ENCODE results near the gene POC1A.
A peak's percentile ranks its signal among the peaks of the same experiment; 100 is the strongest.

The POC1A gene

GRCh38 chr3:52097851-52098507, 56.2 kb downstream of the POC1A start:
- DNase-seq: no peak

DNA sequence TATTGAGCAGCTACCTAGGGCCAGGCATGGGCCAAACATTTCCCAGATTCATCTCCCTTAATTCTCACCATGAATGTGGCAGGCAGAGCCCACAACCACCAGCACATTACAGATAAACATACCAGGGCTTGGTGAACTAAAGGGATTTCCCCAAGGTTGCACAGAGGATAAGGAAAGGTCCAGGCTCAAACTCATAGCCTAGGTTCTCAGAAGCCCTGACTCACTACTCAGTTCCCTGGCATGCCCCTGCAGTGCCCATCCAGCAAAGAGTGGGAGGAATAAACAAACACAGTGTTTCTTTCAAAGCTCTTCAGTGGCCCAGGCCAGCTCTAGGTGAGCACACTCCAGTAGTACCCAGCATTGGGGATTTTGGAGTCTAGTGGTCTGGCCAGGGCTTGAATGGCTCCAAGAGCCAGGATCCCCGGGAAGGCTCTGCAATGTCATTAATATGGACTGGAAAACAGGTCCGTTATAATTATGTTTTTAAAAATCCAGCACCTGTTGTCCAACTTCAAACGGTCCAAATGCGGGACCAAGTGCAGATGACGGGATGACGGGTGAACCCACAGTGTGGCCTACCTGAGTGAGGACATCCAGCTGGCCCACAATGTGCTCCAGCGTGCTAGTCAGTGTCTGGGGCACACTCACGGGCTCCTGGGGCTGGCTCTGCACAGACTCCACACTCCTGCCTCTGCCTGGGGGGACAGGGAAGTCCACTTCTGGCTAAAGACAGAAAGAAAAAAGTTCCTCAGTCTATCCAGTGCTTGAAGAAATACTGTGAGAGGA, 58.0 kb downstream of the POC1A start:
- no peak for DNase-seq

DNA sequence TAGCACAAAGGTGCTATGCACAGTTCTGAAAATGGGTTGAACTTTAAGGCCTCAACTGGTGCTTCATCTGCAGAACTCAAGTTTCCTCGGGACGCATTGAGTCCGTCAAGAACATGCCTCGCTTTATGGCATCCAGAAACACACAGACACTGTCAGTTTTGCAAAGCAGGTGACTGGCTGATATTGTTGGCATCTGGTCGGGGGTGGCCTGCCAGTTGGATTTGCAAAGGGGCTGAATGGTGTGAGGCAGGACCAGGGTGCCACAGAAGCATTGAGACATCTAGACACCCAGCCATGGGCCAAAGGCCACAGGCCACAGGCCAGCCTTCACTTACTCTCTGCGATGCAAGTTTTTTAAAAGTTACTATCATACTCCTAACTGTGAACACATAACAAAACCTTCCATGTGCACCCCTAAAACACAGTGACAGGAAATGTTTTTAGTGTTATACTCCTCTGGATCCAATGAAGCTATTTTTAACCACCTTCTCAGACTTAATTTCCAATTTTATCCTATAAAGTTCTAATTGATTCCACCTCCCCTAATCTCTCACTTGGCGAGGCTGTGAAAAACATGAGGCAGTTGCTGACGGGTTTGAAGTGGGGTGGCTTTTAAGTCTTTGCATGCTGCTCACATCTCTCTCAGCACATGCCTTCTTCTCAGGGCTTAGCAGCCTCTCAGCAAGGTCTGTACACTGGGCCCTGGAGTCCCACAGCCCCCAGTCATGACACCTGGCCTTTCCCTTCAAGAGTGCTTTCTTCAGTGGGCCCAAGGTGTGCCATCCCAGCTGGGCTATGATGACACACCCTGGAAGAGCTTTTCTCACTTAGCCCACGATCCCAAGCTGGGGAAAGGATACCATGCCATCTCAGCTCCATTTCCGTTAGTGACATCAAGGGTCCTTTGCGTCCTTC, 59.4 kb downstream of the POC1A start:
- no peak for DNase-seq

GRCh38 chr3:52093756-52094545, 60.3 kb downstream of the POC1A start:
- peak; percentile 95 for DNase-seq

DNA sequence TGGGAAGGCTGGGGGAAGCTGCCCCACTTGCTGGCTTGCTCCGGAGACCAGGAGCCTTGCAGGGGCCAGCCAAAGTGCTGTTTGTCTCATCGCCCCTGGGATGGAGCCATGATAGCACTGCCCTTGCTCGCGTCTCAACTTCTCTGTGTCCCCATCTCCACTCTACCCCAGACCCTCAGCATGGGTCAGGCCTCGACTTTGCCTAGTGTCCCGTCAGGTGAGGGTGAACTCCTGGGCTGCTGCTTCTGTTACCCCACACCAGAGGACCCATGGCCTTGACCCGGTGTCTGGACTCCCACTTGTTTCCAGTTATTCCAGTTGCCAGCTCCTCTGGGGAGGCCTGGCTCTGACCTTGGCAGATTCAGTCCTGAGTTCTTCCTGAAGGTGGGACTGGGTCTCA, 61.3 kb downstream of the POC1A start:
- DNase-seq: no peak

DNA sequence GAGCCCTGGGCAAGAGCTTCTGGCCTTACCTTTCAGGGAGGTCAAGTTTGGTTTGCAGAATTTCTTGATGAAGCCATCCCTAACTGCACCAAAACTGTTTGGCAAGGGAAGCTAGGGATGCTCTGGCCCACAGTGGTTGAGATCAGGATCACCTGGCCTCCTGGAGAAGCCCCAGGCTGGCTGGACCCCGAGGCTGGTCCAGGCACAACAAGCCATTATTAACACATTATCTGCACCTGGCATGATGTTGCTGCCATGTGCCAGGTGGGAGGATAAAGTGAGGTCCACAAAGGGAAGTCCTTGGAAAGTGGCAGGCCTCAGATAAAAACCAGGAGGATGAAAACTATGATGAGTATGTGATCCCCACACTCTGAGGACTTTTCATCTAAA, 62.0 kb downstream of the POC1A start:
- DNase-seq: no peak

GRCh38 chr3:52091586-52092270, 62.5 kb downstream of the POC1A start:
- DNase-seq: no peak

DNA sequence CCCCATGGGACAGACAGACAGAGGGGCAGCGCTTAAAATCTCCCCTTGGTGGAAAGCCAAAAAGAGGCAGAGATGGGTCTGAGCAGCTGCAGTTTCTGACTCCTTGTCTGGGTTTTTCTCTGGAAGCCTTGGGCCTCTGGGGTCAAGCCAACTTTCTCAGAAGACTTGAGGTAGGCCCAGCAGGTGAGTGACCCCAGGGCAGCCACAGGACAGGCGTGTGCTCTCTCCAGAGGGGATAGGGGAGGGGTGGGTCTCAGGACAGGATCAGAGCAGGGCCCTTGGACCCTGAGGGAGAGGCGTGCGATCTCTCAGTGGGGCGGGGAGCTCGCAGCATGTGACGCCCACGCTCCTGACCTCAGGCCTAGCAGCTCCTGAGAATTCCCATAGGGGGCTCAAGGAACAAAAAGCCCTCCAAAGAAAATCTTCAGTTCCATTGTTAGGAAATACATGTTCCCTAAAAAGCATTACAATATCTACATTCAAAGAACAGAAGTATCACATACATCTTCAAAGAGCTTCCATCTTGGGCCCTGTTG, 63.2 kb downstream of the POC1A start:
- DNase-seq: no peak

- DNase-seq: peak; percentile 93
These were observed 63.9 kb downstream of the POC1A start for GRCh38 chr3:52090131-52090932.

DNA sequence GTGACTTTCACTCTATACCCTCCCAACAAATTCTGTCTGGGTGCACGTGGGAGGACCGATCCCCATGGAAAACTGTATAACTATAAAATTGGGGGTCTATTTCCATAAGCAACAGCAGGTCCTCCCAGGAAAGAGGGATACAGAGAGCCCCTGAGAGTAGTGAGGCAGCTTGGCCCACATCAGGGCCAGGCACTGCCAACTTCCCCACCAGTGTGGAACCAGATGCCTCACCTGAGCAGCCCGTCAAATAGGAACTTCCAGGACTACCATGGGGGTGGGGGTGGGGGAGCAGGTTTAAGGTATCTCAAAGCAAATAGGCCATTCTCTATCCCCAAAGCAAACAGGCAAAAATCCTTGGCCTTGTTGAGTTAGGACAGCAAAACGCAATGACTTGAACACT, 64.5 kb downstream of the POC1A start:
- DNase-seq: no peak

DNA sequence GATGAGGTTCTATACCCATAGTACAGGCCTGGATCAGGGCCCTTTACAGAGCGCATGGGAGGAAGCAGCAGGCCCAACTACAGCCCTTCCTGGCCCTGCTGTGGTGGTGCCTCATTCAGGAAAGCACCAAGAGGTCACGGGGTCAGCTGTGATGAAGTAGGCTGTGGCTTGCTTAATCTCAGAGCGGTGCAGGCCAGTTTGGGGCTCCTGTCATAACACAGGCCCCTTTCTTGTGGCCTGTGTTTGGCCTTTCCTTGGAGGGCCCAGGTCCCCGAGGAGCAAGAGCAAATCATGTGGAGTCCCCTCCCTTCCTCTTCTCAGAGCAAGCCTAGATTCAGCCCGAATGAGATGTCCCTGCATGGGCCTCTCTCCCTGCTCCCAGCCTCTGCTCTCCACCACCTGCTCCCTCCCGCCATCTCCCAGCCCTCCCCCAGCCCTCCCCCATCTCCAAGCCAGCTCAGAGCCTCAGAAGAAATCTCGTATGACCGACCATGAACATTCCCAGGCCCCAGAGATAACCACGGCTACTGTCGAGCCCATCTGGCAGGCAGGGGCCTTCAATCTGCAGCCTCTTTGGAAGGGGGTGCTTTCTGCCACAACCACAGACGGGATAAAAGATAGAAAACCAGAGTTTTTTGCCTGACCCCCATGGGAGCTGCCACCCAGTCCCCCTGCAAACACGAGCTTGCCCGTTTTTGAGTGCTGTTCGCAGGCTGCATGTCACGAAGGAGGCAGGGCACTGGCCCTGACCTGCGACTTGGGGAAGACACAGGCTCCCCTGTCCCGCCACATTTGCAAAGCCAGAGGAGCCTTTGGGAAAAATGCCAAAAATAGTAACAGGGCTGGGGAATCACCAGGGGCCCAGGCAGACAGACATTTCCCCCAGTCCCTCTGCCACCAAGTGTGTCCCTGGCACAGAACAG, 65.5 kb downstream of the POC1A start:
- DNase-seq: peak; percentile 86

DNA sequence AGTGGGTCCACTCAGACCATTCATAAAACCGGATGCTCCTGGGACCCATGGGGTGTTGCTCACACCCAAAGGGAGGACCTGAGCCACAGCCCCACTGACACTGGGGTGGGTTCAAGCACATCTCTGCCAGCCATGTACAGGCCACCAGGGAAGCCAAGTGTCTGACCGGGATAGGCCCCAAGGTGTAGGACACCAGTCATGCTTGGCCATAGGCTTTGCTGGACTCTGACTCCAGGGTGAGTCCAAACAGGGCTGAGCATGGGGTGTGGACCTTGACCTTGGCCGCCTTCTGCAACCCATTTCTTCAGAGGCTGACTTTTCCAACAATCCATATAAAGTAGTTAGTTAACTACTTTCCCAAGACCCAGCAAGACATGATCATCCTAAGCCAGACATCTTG, 66.5 kb downstream of the POC1A start:
- DNase-seq: no peak

GRCh38 chr3:52086976-52087663, 67.1 kb downstream of the POC1A start:
- DNase-seq: peak; percentile 64

GRCh38 chr3:52086461-52086860, 67.8 kb downstream of the POC1A start:
- DNase-seq: no peak

DNA sequence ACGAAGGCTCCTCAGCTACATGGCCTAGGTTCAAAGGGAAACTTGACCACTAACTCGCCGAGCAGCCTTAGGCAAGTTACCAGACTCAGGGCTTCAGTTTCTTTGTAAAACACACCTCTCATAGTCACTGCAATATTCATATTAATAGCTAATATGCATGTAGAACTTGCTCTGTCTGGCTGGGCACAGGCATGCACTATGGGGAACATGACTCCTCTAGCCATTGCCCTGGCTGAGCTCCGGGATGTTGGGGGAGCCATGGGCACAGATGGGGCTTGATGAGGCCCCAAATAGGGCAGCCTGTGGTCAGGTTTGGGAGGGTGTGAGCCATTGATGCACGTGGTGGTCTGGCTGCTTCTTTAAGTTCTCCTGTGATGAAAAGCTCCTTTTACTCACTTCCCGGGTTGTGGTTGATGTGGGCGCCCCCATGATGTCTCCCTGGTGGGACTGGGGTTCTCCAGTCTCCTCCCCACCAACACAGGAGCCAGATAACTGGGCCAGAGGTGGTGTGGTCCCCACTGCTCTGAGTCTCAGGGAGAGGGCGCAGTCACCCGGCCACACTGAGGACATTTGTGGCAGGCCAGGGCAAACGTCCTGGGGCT, 68.4 kb downstream of the POC1A start:
- DNase-seq: no peak

DNA sequence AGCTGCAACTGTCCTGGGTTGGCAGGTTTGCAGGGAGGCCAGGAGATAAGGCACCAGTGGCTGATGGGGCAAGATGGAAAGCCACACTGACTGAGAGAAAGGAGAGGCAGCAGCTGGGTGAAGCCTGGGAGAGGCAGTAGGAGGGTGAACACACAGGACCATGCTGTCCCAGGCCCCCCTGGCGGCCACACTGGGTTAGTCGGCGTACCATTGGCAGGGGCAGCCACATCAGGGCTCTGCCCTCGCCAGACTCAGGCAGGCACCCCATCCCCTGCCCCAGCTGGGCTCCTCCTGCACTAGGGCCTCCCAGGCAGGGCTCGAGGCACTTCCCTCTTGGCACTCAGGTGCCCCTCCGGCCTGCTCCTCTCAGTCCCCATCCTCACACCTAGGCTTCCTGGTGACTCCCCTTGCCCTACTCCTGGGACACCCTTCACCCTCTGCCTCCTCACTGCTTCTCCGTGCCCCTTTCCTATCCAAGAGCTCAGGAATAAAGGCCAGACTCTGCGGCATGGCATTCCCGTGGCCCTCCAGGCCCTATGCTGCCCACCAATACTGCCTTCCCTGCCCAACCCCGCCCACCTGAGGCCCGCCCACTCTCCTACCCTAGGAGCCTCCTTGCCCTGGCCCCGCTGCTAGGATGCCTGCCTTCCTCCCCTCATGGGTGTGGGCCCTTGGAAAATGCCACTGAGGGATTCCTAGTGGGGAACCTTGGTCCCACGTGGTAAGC, 69.1 kb downstream of the POC1A start:
- no peak for DNase-seq

DNA sequence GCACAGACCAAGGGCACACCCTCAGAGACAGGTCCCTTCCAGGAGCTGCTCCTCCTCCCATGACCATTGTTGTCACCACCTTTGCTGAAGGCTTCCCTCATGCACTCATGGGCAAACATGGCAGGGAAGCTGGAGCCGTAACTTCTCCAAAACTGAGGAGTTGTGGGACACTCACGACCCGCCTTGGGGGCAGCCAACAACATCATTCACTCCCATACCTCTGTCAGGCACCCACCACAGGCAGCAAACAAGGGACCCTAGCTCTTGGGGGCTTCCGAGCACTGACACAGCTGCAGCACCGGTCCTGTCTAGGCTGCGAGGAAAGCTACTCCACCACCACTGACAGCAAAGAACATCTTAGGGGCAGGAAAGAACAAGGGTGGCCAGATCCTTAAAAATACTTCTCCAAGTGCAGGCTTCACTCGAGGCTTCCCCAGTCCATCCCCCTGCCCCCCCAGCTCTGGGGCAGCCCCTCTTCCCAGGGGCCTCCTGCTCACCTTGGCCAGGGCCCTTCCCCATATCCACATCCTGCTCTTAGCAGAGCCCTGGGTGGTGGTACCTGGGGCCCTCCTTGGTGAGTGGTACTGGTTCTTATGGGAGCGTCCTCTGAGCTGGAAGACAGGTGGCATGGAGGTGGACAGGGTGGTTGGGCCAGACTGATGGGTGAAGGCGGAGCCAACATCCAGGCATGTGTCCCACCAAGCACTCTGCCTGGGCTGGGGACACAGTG, 69.8 kb downstream of the POC1A start:
- DNase-seq: no peak
